Ovary (tissue), 3 donors: ENCODE data around the gene ZBTB1.
A peak's percentile ranks its signal among the peaks of the same experiment; 100 is the strongest.

ENCODE experiments used
- POLR2A ChIP-seq: fragments of 450-650 bp; IDR thresholded peaks from one replicate; pipeline ENCODE4 v1.6.1; 2017; ENCODE audit warnings: antibody characterized with exemption, mild to moderate bottlenecking, moderate library complexity
- TF ChIP-seq, protein P1 (sequence below), 3 donors: fragments of 450-650 bp in 2 of 3; fragments of 200-600 bp in 1 of 3; IDR thresholded peaks; one replicate each; pipeline versions ENCODE4 v1.5.1 to v1.8.0; 2016 to 2022; ENCODE audit warnings: antibody characterized with exemption in 3 of 3, mild to moderate bottlenecking in 1 of 3
- donor health status: DM: no; HTN: no; CAD: no.

DNA sequence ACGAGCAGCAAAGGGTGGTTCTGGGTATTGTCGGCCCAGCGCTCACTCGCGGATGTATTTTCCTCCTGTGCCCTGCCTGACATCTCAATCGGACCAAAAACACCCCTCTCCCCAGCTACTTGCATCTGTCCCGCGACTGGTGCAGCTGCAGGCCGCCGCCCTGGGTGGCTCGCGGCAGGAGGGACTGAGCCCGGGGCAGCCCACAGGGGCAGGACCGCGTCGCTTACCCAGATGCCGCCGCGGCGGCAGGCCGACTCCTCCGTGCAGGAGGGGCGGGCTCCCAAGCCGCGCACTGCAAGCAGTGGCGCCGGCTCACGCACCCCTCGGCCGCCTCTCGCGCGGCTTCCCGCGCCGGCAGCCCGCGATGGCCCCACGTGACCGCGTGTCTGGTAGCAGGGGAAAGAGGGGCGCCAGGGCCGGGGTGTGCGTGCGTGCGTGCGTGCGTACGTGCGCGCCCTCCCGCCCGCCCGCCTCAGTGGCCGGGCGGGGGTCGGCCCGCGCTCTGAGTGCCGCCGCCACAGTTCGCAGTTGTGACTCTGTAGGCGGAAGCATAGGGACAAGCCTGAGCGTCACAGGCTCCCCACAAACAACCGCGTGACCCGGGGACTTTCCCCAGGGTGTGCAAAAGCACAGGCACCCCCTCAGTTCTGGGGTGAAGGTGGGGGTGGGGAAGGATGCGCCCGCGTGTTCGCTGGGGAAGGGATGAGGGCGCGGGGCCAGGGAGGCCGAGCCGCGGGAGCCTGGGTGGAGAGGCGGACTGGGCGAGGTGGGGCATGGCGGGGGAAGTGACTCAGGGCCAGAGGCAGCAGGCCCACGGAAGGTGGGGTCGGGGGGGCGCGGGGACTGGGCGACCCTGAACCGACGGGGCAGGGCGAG is 898 bp upstream of the ZBTB1 start, which contains the start of gene ZBTB25:
- TF ChIP-seq, protein P1, sequence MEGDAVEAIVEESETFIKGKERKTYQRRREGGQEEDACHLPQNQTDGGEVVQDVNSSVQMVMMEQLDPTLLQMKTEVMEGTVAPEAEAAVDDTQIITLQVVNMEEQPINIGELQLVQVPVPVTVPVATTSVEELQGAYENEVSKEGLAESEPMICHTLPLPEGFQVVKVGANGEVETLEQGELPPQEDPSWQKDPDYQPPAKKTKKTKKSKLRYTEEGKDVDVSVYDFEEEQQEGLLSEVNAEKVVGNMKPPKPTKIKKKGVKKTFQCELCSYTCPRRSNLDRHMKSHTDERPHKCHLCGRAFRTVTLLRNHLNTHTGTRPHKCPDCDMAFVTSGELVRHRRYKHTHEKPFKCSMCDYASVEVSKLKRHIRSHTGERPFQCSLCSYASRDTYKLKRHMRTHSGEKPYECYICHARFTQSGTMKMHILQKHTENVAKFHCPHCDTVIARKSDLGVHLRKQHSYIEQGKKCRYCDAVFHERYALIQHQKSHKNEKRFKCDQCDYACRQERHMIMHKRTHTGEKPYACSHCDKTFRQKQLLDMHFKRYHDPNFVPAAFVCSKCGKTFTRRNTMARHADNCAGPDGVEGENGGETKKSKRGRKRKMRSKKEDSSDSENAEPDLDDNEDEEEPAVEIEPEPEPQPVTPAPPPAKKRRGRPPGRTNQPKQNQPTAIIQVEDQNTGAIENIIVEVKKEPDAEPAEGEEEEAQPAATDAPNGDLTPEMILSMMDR (IDR thresholded peaks at IDR 0.05), result no peak
- peak; percentile 78 for TF ChIP-seq POLR2A
